OCI-LY1 (cell line): ENCODE data around the gene RFPL3.

Experiments used
- H2AFZ ChIP-seq: fragments of 200-600 bp; sonication (generic), shearing (Covaris generic); 2 replicates; pipeline ENCODE4 v1.6.0; 2014; ENCODE audit warnings: antibody characterized with exemption, mild to moderate bottlenecking, low read length
- H3F3A ChIP-seq: fragments of 200-600 bp; sonication (generic), shearing (Covaris generic); 2 replicates; pipeline ENCODE4 v1.6.0; 2014; ENCODE audit warnings: mild to moderate bottlenecking, antibody characterized with exemption, low read length, moderate library complexity; ENCODE audit not compliant: insufficient read depth
- H3K27ac ChIP-seq: fragments of 200-600 bp; sonication (generic); 2 replicates; pipeline ENCODE4 v1.5.1; 2014; ENCODE audit warnings: low read length, mixed run types, mild to moderate bottlenecking, low read depth; ENCODE audit not compliant: poor library complexity, severe bottlenecking
- H3K27me3 ChIP-seq: fragments of 200-600 bp; sonication (generic); 2 replicates; pipeline ENCODE4 v1.6.0; 2014; ENCODE audit warnings: antibody characterized with exemption, mild to moderate bottlenecking, low read length, moderate library complexity; ENCODE audit not compliant: insufficient read depth
- H3K36me3 ChIP-seq: fragments of 200-600 bp; sonication (generic); 2 replicates; pipeline ENCODE4 v1.6.1; 2014; ENCODE audit warnings: mild to moderate bottlenecking, antibody characterized with exemption, low read length, moderate library complexity, mixed read lengths; ENCODE audit not compliant: insufficient read depth
- H3K4me1 ChIP-seq: fragments of 200-600 bp; sonication (generic); 2 replicates; pipeline ENCODE4 v1.5.1; 2014; ENCODE audit warnings: mild to moderate bottlenecking, low read length, moderate library complexity; ENCODE audit not compliant: insufficient read depth, severe bottlenecking
- H3K4me2 ChIP-seq: fragments of 200-600 bp; sonication (generic), shearing (Covaris generic); 2 replicates; pipeline ENCODE4 v1.6.1; 2014; ENCODE audit warnings: low read length
- H3K4me3 ChIP-seq: fragments of 200-600 bp; sonication (generic); 2 replicates; pipeline ENCODE4 v1.5.1; 2014; ENCODE audit warnings: low read length, low read depth, mild to moderate bottlenecking, mixed read lengths; ENCODE audit not compliant: poor library complexity, severe bottlenecking
- H3K79me2 ChIP-seq: fragments of 200-600 bp; shearing (Covaris generic); 2 replicates; pipeline ENCODE4 v1.6.1; 2016; ENCODE audit warnings: mixed run types, low read length, mixed read lengths; ENCODE audit not compliant: insufficient read depth
- H3K9ac ChIP-seq: fragments of 200-600 bp; sonication (generic), shearing (Covaris generic); 2 replicates; pipeline ENCODE4 v1.6.1; 2014; ENCODE audit warnings: mild to moderate bottlenecking, low read length, mixed read lengths
- H3K9me2 ChIP-seq: fragments of 200-600 bp; sonication (generic), shearing (Covaris generic); 2 replicates; pipeline ENCODE4 v1.6.1; 2014; ENCODE audit warnings: low read depth, mild to moderate bottlenecking, low read length, mixed read lengths
- H3K9me3 ChIP-seq: fragments of 200-600 bp; shearing (Covaris generic); 2 replicates; pipeline ENCODE4 v1.6.1; 2014; ENCODE audit warnings: low read length, mixed read lengths
- H4K20me1 ChIP-seq: fragments of 200-600 bp; sonication (generic), shearing (Covaris generic); 2 replicates; pipeline ENCODE4 v1.6.0; 2016; ENCODE audit warnings: mild to moderate bottlenecking, low read length; ENCODE audit not compliant: insufficient read depth
- CTCF ChIP-seq: fragments of 200-600 bp; sonication (generic), shearing (Covaris generic); IDR thresholded peaks from 2 replicates; pipeline ENCODE4 v1.5.1; 2017; ENCODE audit warnings: mild to moderate bottlenecking, antibody characterized with exemption, low read length, moderate library complexity, mixed read lengths
- EZH2 ChIP-seq: fragments of 200-600 bp; sonication (generic), shearing (Covaris generic); IDR thresholded peaks from 2 replicates; pipeline ENCODE4 v1.8.0; 2017; ENCODE audit warnings: borderline replicate concordance, mixed run types, mild to moderate bottlenecking, antibody characterized with exemption, low read length, moderate library complexity, mixed read lengths

Gene RFPL3

GRCh38 chr22:32331918-32332725, 25.5 kb upstream of the RFPL3 start:
- no peaks in the 10 kb centered on the region for H3K9me2 ChIP-seq
- no peak overlapping the region for H3K4me2 ChIP-seq
- no peaks in the 10 kb centered on the region for H3K36me3 ChIP-seq
- H3K79me2 ChIP-seq: no peaks in the 10 kb centered on the region
- H3F3A ChIP-seq: no peaks in the 10 kb centered on the region
- H2AFZ ChIP-seq: no peak overlapping the region
- H3K27me3 ChIP-seq: no peaks in the 10 kb centered on the region
- H3K27ac ChIP-seq: no peak overlapping the region
- TF ChIP-seq EZH2 (no peak), CTCF (no peak)
- H3K4me1 ChIP-seq: no peaks in the 10 kb centered on the region
- H4K20me1 ChIP-seq: no peaks in the 10 kb centered on the region
- H3K4me3 ChIP-seq: no peak overlapping the region
- no peaks in the 10 kb centered on the region for H3K9me3 ChIP-seq
- no peak overlapping the region for H3K9ac ChIP-seq

GRCh38 chr22:32333141-32333768, 24.4 kb upstream of the RFPL3 start:
- H3K9me2 ChIP-seq: no peaks in the 10 kb centered on the region
- H3K27me3 ChIP-seq: no peaks in the 10 kb centered on the region
- H4K20me1 ChIP-seq: no peaks in the 10 kb centered on the region
- no peak overlapping the region for H3K4me2 ChIP-seq
- no peaks in the 10 kb centered on the region for H3K9me3 ChIP-seq
- no peak for TF ChIP-seq CTCF
- TF ChIP-seq EZH2: no peak
- H3K36me3 ChIP-seq: no peaks in the 10 kb centered on the region
- no peaks in the 10 kb centered on the region for H3F3A ChIP-seq
- no peak overlapping the region for H3K9ac ChIP-seq
- no peak overlapping the region for H3K4me3 ChIP-seq
- H3K79me2 ChIP-seq: no peaks in the 10 kb centered on the region
- H2AFZ ChIP-seq: no peak overlapping the region
- no peak overlapping the region for H3K27ac ChIP-seq
- no peaks in the 10 kb centered on the region for H3K4me1 ChIP-seq

- no peaks in the 10 kb centered on the region for H3K79me2 ChIP-seq
- H3K27ac ChIP-seq: no peak overlapping the region
- H3K4me2 ChIP-seq: no peak overlapping the region
- no peaks in the 10 kb centered on the region for H4K20me1 ChIP-seq
- no peak overlapping the region for H2AFZ ChIP-seq
- no peak overlapping the region for H3K4me3 ChIP-seq
- no peaks in the 10 kb centered on the region for H3K9me3 ChIP-seq
- H3K9ac ChIP-seq: no peak overlapping the region
- H3K27me3 ChIP-seq: no peaks in the 10 kb centered on the region
- TF ChIP-seq CTCF (no peak), EZH2 (no peak)
- no peaks in the 10 kb centered on the region for H3K36me3 ChIP-seq
- no peaks in the 10 kb centered on the region for H3K4me1 ChIP-seq
- no peaks in the 10 kb centered on the region for H3K9me2 ChIP-seq
- H3F3A ChIP-seq: no peaks in the 10 kb centered on the region
Observed at GRCh38 chr22:32333769-32334659, 23.7 kb upstream of the RFPL3 start.
